Activated CD4-positive, alpha-beta T cell treated with anti-CD3 and anti-CD28 coated beads for 48 hours (primary cell): ENCODE data around the gene TGFB1.

Experiments used
- DNase-seq: peaks from one replicate; pipeline ENCODE4 v3.0.0-alpha.2; 2020

The TGFB1 gene

GRCh38 chr19:41319500-41320184, 34.1 kb downstream of the TGFB1 start:
- no peak for DNase-seq

GRCh38 chr19:41318696-41319499, 34.8 kb downstream of the TGFB1 start:
- no peak for DNase-seq

GRCh38 chr19:41316306-41316920, 37.3 kb downstream of the TGFB1 start:
- no peak for DNase-seq

- no peak for DNase-seq
Observed at GRCh38 chr19:41311613-41312012, 42.1 kb downstream of the TGFB1 start.

- DNase-seq: no peak
Observed at GRCh38 chr19:41311072-41311471, 42.6 kb downstream of the TGFB1 start.

- peak; percentile 91 for DNase-seq
Observed at GRCh38 chr19:41310033-41310831, 43.5 kb downstream of the TGFB1 start, which contains the start of gene CCDC97. CCDC97 (plus strand) TSS chr19:41310172; CDS start chr19:41310311, 139 bp downstream.

GRCh38 chr19:41309180-41310032, 44.3 kb downstream of the TGFB1 start:
- peak; percentile 33 for DNase-seq

- peak; percentile 96 for DNase-seq
Observed at GRCh38 chr19:41308450-41309179, 45.1 kb downstream of the TGFB1 start.

- no peak for DNase-seq
Observed at GRCh38 chr19:41307954-41308449, 45.7 kb downstream of the TGFB1 start.

GRCh38 chr19:41307090-41307875, 46.4 kb downstream of the TGFB1 start:
- DNase-seq: no peak

GRCh38 chr19:41305927-41306793, 47.6 kb downstream of the TGFB1 start:
- no peak for DNase-seq

GRCh38 chr19:41304706-41305483, 48.8 kb downstream of the TGFB1 start:
- DNase-seq: no peak

GRCh38 chr19:41303954-41304353, 49.8 kb downstream of the TGFB1 start:
- no peak for DNase-seq

GRCh38 chr19:41302624-41303351, 50.9 kb downstream of the TGFB1 start:
- peak; percentile 74 for DNase-seq

GRCh38 chr19:41300555-41300954, 53.2 kb downstream of the TGFB1 start:
- DNase-seq: no peak

- peak; percentile 44 for DNase-seq
Observed at GRCh38 chr19:41299755-41300089, 54.0 kb downstream of the TGFB1 start.

GRCh38 chr19:41299046-41299754, 54.5 kb downstream of the TGFB1 start:
- no peak for DNase-seq
